Tibial nerve (tissue), 4 donors: ENCODE results near the gene PCMT1. TPM values are rescaled to one million over a fixed set of nuclear protein-coding genes. Genes with fewer than 3 reads are reported as not detected.
"Not testable (repeated sequence)": the region's sequence is repeated elsewhere in the genome, so short reads cannot be mapped to it uniquely, and the experiment has no call there.

Source experiments
- DNase-seq, 2 donors: peaks; one replicate each; pipeline ENCODE4 v3.0.0-alpha.2; 2019; ENCODE audit warnings: low spot score in 2 of 2
- H3K27ac ChIP-seq, 4 donors: fragments of 200-600 bp; sonication (generic) in 3 of 4; one replicate each; pipeline ENCODE4 v1.5.1; 2017 to 2019; ENCODE audit warnings: mild to moderate bottlenecking in 1 of 4
- H3K27me3 ChIP-seq, 2 donors: fragments of 200-600 bp; sonication (generic) in 1 of 2; one replicate each; pipeline versions ENCODE4 v1.5.1 to v1.6.0; 2017 to 2019
- H3K36me3 ChIP-seq, 3 donors: fragments of 200-600 bp; sonication (generic); one replicate each; pipeline ENCODE4 v1.5.1; 2018 to 2019
- H3K4me1 ChIP-seq, 4 donors: fragments of 200-600 bp; sonication (generic) in 3 of 4; one replicate each; pipeline ENCODE4 v1.5.1; 2017 to 2019
- H3K4me3 ChIP-seq, 4 donors: fragments of 200-600 bp; sonication (generic) in 3 of 4; one replicate each; pipeline ENCODE4 v1.5.1; 2017 to 2019; ENCODE audit warnings: mild to moderate bottlenecking in 1 of 4, moderate library complexity in 1 of 4
- H3K9me3 ChIP-seq, 4 donors: fragments of 200-600 bp; sonication (generic) in 3 of 4; one replicate each; pipeline ENCODE4 v1.5.1; 2017 to 2019
- CTCF ChIP-seq, 5 experiments: fragments of 200-600 bp in 3 of 5; fragments of 450-650 bp in 2 of 5; sonication (generic) in 3 of 5; IDR thresholded peaks; one replicate each; pipeline ENCODE4 v1.5.1; 2016 to 2019; ENCODE audit warnings: antibody characterized with exemption in 5 of 5, mild to moderate bottlenecking in 3 of 5, moderate library complexity in 2 of 5
- EP300 ChIP-seq, 2 donors: sonication (generic); formaldehyde crosslinking; IDR thresholded peaks; one replicate each; pipeline ENCODE4 v1.6.1; 2017; ENCODE audit warnings: antibody characterized with exemption in 2 of 2, mild to moderate bottlenecking in 1 of 2
- POLR2A ChIP-seq, 2 donors: fragments of 450-650 bp; IDR thresholded peaks; one replicate each; pipeline ENCODE4 v1.6.1; 2017; ENCODE audit warnings: antibody characterized with exemption in 2 of 2, mild to moderate bottlenecking in 2 of 2, moderate library complexity in 2 of 2
- WGBS, 2 donors: methylation state at CpG; one replicate each; pipeline ENCODE4 v1.1.5; 2018; 5-methylcytosine and 5-hydroxymethylcytosine counted together
- total RNA-seq, 4 donors: library from RNA; depleted of rRNA; stranded (reverse); fragments of >200 nt; gene quantifications; one replicate each; pipeline ENCODE4 v1.1.0, GENCODE V29; 2016

PCMT1 gene
- total RNA-seq, 4 donors from 2014 or later, result 85.0 to 135 (median 88.5) TPM

DNA sequence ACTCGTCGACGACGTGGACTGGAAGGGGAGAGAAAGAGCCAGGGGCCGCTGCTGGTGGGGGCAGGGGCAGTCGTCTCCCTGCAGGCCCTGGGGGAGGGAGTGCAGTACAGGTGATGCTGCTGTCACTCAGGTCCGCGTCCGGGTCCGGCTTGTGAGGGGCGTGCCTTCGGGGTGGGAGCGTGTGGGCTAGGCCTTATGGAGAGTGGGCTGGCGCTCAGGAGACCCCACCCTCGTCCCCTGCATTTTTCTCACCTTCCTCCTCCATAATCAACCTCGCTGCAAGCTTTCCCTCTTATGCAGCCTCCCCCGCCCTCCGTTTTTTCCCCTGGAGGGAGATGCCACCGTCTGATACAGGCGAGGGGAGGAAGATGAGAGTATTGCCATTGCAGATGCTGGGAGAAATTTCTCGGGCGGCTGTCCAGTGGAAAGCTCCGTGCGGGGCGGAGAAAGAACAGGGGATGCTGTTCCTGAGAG, 632 bp downstream of the PCMT1 start:
- H3K4me1 ChIP-seq, result peaks cover 0 to 58% (median 18%) of the 10 kb centered on the region in 4 donors
- H3K4me3 ChIP-seq, result peak overlapping the region; percentile 66 to 98 (median 82)
- no peaks in the 10 kb centered on the region for H3K27me3 ChIP-seq
- peak in 1 of 2 donors; percentile 16 for DNase-seq
- H3K36me3 ChIP-seq, result no peaks in the 10 kb centered on the region
- no peaks in the 10 kb centered on the region for H3K9me3 ChIP-seq
- H3K27ac ChIP-seq, result peak overlapping the region; percentile 81 to 94 (median 84)
- no peak for TF ChIP-seq POLR2A (IDR thresholded peaks at IDR 0.05)
- no peak for TF ChIP-seq EP300 (IDR thresholded peaks at IDR 0.05)
- TF ChIP-seq CTCF (IDR thresholded peaks at IDR 0.05), result no peak
- 1 to 2% methylated on average over 21 to 23 of the region's 25 CpGs for WGBS, 2 donors

DNA sequence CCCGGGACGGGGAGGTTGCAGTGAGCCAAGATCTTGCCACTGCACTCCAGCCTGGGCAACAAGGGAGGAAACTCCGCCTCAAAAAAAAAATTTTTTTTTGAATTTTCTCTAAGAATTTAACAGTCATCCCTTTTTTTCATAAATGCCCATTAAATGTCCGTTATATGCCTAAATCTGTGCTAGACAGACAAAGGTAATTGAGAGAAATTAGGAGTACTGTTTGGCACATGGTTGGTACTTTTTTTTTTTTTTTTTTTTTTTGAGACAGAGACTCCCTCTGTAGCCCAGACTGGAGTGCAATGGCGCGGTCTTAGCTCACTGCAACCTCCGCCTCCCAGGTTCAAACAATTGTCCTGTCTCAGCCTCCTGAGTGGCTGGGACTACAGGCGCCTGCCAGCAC, 1.7 kb downstream of the PCMT1 start:
- no peak for TF ChIP-seq POLR2A (IDR thresholded peaks at IDR 0.05)
- TF ChIP-seq CTCF (IDR thresholded peaks at IDR 0.05), result no peak
- TF ChIP-seq EP300 (IDR thresholded peaks at IDR 0.05), result no peak
- no peak for DNase-seq
- no peak overlapping the region for H3K27ac ChIP-seq
- H3K27me3 ChIP-seq, result no peaks in the 10 kb centered on the region
- 84 to 92% methylated on average over 8 of the region's 8 CpGs for WGBS, 2 donors
- no peaks in the 10 kb centered on the region for H3K36me3 ChIP-seq
- H3K4me1 ChIP-seq, result peaks cover 0 to 60% (median 13%) of the 10 kb centered on the region in 4 donors
- no peaks in the 10 kb centered on the region for H3K9me3 ChIP-seq
- H3K4me3 ChIP-seq, result peak overlapping the region in 1 of 4 donors; percentile 66

DNA sequence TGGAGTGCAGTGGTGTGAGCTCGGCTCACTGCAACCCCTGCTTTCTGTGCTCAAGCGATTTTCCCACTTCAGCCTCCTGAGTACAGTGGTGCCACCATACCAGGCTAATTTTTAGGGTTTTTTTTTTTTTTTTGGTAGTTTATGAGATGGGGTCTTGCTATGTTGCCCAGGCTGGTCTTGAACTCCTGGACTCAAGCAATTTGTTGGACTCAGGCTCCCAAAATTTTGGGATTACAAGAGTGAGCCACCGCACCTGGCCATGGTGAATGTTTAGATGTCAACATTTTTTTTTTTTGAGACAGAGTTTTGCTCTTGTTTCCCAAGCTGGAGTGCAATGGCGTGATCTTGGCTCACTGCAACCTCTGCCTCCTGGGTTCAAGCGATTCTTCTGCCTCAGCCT, 2.4 kb downstream of the PCMT1 start:
- not testable (repeated sequence) for DNase-seq, H3K36me3 ChIP-seq, H3K4me3 ChIP-seq, H3K27ac ChIP-seq, H3K9me3 ChIP-seq, H3K27me3 ChIP-seq
- WGBS, 2 donors, result 96 to 99% methylated on average over 5 of the region's 5 CpGs
- H3K4me1 ChIP-seq, result peaks cover 0 to 60% (median 13%) of the 10 kb centered on the region in 4 donors

DNA sequence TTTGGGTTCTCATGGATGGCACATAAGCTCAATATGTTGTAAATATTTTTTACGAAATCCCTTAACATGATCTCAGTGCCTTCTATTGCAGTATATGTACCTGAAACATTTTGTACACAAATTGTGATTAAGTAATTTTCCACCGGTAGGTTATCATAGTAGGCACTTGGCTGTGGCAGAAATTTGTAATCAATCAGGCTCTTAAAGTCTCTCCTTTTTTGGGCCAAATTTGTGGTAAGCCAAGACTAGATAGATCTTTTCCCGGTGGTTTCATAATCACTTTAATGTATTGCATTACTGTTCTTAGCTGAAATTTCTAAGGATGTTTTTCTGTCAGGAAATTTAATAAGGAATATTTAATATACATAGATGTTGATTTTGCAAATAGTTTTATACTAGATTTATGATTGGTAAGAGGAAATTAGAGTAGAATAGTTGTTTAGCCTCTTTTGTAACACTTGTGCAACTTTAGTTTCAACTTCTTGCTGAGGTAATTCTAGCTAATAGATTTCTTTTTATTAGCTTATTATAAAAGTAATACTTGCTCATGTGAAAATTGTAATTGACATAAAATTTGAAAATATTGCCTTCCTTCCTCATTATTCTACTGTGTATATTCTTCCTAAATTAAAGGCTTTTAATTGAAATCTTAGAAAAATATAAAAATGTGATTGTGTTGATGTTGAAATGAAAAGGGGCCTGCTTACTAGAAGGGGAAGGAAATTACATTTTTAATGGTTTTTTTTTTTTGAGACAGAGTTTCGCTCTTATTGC, 3.2 kb downstream of the PCMT1 start:
- Histone ChIP-seq H3K4me1 (peaks cover 0 to 65% (median 13%) of the 10 kb centered on the region in 4 donors), H3K27me3 (no peaks in the 10 kb centered on the region), H3K9me3 (no peaks in the 10 kb centered on the region), H3K27ac (peak overlapping the region in 1 of 4 donors; percentile 50), H3K36me3 (no peaks in the 10 kb centered on the region), H3K4me3 (no peak overlapping the region)
- WGBS, 2 donors, result 79 to 81% methylated on average over 4 of the region's 4 CpGs
- TF ChIP-seq EP300 (IDR thresholded peaks at IDR 0.05), result no peak
- no peak for TF ChIP-seq CTCF (IDR thresholded peaks at IDR 0.05)
- TF ChIP-seq POLR2A (IDR thresholded peaks at IDR 0.05), result no peak
- no peak for DNase-seq

GRCh38 chr6:149753374-149753637, 3.8 kb downstream of the PCMT1 start:
- H3K27ac ChIP-seq, result peak overlapping the region in 1 of 4 donors; percentile 2
- not testable (repeated sequence) for H3K27me3 ChIP-seq, H3K36me3 ChIP-seq, H3K4me3 ChIP-seq, DNase-seq, H3K9me3 ChIP-seq
- H3K4me1 ChIP-seq, result peaks cover 0 to 67% (median 13%) of the 10 kb centered on the region in 4 donors
- 81 to 87% methylated on average over 3 of the region's 3 CpGs for WGBS, 2 donors

- Histone ChIP-seq H3K9me3 (no peaks in the 10 kb centered on the region), H3K27ac (peak overlapping the region in 1 of 4 donors; percentile 41), H3K4me3 (no peak overlapping the region), H3K36me3 (peaks cover 0 to 6% (median 0%) of the 10 kb centered on the region in 3 donors), H3K4me1 (peaks cover 0 to 63% (median 13%) of the 10 kb centered on the region in 4 donors), H3K27me3 (no peaks in the 10 kb centered on the region)
- 53 to 56% methylated on average over 4 of the region's 4 CpGs for WGBS, 2 donors
- TF ChIP-seq EP300 (IDR thresholded peaks at IDR 0.05), result no peak
- no peak for DNase-seq
Observed at GRCh38 chr6:149754548-149754947, 5.0 kb downstream of the PCMT1 start.
